Placental pericyte (primary cell): ENCODE measurements around the gene EXOC6. TPM values are rescaled to one million over a fixed set of nuclear protein-coding genes. Genes with fewer than 3 reads are reported as not detected.

Source experiments
- small RNA-seq: library from RNA; depleted of rRNA; stranded (forward); fragments of <200 nt; gene quantifications from one replicate; pipeline ENCODE3, GENCODE V24; 2012; ENCODE audit warnings: low replicate concordance
- total RNA-seq: library from RNA; depleted of rRNA; stranded (reverse); fragments of >200 nt; gene quantifications from 2 replicates; pipeline ENCODE4 v1.2.3, GENCODE V29; 2012

Gene EXOC6, protein sequence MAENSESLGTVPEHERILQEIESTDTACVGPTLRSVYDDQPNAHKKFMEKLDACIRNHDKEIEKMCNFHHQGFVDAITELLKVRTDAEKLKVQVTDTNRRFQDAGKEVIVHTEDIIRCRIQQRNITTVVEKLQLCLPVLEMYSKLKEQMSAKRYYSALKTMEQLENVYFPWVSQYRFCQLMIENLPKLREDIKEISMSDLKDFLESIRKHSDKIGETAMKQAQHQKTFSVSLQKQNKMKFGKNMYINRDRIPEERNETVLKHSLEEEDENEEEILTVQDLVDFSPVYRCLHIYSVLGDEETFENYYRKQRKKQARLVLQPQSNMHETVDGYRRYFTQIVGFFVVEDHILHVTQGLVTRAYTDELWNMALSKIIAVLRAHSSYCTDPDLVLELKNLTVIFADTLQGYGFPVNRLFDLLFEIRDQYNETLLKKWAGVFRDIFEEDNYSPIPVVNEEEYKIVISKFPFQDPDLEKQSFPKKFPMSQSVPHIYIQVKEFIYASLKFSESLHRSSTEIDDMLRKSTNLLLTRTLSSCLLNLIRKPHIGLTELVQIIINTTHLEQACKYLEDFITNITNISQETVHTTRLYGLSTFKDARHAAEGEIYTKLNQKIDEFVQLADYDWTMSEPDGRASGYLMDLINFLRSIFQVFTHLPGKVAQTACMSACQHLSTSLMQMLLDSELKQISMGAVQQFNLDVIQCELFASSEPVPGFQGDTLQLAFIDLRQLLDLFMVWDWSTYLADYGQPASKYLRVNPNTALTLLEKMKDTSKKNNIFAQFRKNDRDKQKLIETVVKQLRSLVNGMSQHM
- total RNA-seq, result 16.8 and 36.3 TPM in 2 replicates

DNA sequence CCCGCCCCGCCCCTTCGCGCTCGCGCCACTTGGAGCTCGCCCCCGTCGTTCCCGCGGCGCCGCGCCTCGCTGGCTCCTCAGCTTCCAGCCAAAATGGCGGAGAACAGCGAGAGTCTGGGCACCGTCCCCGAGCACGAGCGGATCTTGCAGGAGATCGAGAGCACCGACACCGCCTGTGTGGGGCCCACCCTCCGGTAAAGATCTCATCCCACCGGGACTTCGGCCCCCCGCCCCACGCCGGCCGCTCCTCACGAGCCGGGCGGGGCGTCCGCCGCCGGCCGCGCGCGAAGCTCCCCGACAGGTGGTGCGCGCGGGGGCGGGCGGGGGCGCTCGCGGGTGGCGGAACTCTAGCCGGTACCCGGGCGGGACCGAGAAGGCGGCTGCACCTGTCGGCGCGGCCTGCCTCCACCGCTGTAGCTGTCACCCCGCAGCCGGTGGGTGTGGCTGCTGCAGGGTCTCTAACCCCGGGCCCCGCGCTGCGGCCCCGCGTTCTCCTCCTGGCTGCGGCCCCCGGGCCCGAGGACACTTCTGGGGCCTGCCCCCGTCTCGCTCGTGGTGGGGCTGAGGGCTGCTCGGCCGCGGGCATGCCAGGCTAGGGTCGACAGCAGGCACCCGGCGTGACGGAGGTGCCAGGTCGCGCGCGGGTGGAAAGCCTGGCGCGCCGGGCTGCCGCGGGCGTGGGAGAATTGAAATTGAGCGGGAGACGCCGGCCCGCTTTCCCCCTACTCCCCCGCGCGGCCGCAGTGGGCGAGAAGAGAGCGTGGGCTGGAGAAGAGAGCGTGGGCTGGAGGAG is at the start of gene EXOC6:
EXOC6 (plus strand) TSS at position 80 of the 793 bp plus-strand sequence; CDS start at position 94, 14 bp downstream.

DNA sequence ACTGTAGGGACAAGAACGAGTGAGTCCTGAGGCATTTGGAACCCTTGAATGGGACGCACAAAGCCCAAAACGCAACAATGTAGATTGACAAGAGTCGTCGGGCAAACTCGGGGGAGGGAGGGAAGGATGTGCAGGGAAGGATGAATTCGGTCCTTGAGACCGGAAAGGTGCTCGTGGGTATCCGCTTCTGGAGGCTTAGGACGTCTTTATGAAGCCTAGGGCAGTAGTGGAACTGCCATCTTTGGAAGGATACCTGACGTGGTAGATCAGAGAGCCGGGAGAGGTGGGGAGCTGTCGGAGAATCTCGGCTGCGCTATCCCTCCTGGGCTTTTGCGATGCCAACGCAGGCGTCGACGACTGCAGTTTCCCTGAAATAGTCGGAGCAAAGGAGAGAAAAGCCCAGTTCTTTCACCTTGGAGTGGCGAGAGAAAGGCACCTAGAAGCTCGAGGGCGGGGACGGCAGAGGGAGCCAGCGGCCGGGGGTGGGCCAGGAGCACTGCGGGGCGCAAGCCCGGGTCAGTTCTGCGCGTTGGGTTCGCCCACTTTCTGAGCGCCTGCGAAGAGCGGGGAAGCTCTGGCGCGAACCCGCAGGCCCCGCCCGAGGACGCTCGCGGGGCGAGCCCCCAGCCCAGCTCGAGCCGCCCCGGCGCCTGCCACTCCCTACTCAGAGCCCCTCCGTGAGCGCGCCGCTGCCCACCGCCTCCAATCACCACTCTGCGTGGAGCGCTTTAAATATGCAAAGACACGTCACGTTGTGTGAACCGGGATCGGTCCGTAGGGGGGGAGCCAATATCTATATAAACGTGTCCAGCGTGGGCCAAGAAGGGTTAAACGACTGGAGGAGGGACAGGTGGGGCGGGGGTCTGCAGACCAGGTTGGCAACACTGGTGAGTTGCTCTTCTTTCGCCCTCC is 211.9 kb downstream of the EXOC6 start, which contains the start of gene CYP26C1:
CYP26C1 (plus strand) TSS at position 824 of the 912 bp plus-strand sequence. CDS start 466 bp downstream, outside the sequence.

DNA sequence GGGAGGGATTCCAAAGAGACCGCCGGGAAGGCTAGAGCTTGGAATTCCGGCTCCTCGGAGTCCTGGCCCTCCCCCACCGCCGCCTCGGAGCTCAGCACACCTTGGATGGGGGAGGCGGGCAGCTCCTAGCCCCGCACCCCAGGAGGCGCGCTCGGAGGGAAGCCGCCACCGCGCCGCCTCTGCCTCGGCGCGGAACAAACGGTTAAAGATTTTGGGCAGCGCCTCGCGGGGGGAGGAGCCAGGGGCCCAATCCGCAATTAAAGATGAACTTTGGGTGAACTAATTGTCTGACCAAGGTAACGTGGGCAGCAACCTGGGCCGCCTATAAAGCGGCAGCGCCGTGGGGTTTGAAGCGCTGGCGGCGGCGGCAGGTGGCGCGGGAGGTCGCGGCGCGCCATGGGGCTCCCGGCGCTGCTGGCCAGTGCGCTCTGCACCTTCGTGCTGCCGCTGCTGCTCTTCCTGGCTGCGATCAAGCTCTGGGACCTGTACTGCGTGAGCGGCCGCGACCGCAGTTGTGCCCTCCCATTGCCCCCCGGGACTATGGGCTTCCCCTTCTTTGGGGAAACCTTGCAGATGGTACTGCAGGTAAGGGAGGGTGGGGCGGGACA is 225.3 kb downstream of the EXOC6 start, which contains the start of gene CYP26A1:
CYP26A1 (plus strand) TSS at position 355 of the 608 bp plus-strand sequence; CDS start at position 397, 42 bp downstream.

Small RNA genes within 50 kb of the gene (small RNA-seq; reads per million reads assigned to genes)
- gene AL392103.1, result not detected

Other genes with a start within 250 kb of the EXOC6 start
- 7.9 and 9.7 TPM in 2 replicates for gene HHEX, start 158.6 kb upstream of the EXOC6 start, total RNA-seq
- gene CYP26C1, start 212.3 kb downstream of the EXOC6 start, total RNA-seq, result 0.14 TPM in 1 of 2 replicates, not detected in the other
- gene CYP26A1, start 225.4 kb downstream of the EXOC6 start, total RNA-seq, result not detected in 2 replicates